Stimulated activated CD4-positive, alpha-beta T cell treated with anti-CD3 and anti-CD28 coated beads, Interleukin-1b, Interleukin-23, amount 100 ng/mL, for 24 hours (primary cell): ENCODE results near the gene TAS2R3.
"Not testable (repeated sequence)": the region's sequence is repeated elsewhere in the genome, so short reads cannot be mapped to it uniquely, and the experiment has no call there.

Experiments
- DNase-seq, 4 experiments: peaks; one replicate each; pipeline ENCODE4 v3.0.0-alpha.2; 2020; ENCODE audit warnings: low read depth in 4 of 4, low spot score in 1 of 4

Gene TAS2R3, protein sequence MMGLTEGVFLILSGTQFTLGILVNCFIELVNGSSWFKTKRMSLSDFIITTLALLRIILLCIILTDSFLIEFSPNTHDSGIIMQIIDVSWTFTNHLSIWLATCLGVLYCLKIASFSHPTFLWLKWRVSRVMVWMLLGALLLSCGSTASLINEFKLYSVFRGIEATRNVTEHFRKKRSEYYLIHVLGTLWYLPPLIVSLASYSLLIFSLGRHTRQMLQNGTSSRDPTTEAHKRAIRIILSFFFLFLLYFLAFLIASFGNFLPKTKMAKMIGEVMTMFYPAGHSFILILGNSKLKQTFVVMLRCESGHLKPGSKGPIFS

DNA sequence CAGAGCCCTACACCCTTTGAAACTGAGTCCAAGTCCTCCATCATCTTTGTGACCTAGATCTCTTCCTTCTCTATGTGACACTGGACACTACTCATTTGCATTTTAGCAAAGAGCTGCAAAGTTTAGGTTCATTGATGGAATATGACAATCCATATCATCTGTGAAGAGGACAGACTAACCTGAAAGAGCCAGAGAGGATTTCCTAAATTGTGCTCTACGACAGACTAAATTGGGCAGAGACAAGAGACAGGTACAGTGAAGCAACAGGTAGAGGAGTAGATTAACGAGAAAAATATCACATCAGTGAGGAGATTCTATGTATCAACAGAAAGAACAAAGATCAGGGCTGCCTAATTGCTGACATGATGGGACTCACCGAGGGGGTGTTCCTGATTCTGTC, at the start of gene TAS2R3:
Gene TAS2R3, plus strand, starts transcription at position 301 of the 400 bp plus-strand sequence. Its CDS starts 62 bp downstream, at position 363.
- DNase-seq, result no peak

DNA sequence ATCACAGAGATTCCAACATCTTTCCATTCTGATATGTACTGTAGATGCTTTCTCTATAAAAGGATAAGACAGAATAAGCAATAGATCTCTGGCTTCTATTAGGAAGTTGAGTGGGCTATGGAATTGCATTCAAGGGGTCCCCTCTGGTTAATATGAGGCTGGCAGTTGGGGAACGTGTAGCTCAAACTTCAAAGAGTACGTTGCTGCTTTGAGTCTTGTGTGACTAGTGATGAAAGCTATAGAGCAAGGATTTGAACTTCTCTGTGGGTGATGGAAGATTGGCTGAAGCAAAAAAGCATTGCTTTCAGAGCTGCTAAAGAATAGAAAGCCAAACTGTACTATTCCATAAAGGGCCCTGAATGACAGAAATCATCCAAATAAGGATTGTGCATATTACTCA, 49.3 kb upstream of the TAS2R3 start:
- no peak for DNase-seq

GRCh38 chr7:141715018-141715417, 48.9 kb upstream of the TAS2R3 start:
- no peak for DNase-seq

- DNase-seq, result no peak
These were observed 47.9 kb upstream of the TAS2R3 start for GRCh38 chr7:141715794-141716689.

- no peak for DNase-seq
These were observed 46.4 kb upstream of the TAS2R3 start for GRCh38 chr7:141717450-141717849.

DNA sequence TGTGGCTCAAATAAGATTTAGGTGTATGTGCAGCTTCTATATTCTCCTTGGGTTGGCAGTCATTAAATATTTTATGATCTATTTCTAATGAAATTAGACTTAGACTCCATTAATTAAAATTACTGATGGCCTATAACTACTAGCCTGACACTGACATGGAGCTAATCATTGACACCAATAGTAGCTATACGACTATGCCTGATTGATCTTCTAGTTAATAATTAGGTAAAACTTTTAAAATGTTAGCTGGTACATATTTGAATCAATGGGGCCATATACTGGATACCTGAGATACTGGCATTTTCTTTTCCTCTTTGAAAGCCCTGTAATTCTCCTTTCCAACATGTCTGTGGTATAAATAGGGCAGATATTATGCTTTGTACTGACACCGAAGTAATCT, 41.4 kb upstream of the TAS2R3 start:
- no peak for DNase-seq

GRCh38 chr7:141729020-141729419, 34.9 kb upstream of the TAS2R3 start:
- no peak for DNase-seq

DNA sequence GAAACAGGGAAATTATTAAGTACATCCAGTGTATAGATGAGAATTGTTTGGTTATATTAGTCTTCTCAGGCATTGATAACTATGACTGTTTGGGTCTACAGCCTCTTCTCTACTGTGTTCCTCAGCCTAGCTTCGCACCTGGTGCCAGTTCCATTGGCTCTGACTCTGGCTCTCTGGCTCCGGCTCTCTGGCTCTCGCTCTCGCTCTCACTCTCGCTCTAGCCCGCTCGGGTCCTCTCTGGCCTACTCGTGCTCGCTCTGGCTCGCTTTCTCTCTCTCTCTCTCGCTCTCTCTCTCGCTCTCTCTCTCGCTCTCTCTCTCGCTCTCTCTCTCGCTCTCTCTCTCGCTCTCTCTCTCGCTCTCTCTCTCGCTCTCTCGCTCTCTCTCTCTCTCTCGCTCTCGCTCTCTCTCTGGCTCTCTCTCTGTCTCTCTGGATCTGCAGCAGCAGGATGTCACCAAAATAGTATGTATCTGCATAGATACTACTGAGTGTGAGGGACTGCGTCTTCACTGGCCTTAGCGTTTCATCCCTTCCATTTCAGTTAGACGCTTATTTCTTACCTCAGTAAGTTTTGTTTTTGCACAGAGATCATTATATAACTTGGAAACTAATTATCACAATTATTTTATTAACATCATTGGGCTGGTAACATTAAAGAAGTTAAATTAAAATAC, 32.3 kb upstream of the TAS2R3 start:
- DNase-seq, result no peak

DNA sequence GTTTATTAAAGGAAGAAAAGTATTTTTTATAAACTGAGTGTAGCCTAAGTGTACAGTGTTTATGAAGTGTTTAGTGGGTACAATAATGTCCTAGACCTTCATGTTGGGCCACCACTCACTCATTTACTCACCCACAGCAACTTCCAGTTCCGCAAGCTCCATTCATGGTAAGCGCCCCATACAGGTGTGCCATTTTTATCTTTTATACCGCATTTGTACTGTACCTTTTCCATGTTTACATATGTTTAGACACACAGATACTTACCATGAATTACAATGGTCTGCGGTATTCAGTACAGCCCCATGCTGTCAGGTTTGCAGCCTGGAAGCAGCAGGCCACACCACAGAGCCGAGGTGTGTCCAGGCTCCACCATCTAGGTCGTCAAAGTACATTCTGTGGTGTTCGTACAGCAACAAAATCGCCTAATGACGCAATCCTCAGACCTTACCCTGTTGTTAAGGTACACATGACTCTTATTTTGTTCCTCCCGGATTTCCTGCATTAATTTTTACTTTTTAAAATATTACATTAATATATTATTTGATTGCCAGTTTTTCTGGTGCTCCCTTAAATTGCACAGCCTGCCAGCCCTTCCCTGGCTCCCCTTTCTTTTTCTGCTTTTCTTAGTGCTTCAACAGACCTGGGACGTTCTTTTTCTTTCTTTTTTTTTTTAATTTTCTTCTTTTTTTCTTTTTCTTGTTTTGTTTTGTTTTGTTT, 26.6 kb upstream of the TAS2R3 start:
- DNase-seq, result no peak

GRCh38 chr7:141737836-141738591, 25.9 kb upstream of the TAS2R3 start, which contains the start of gene SSBP1:
TSS of gene SSBP1 (plus strand) at chr7:141738358. CDS start at chr7:141739167, 809 bp downstream.
- peak; percentile 67 to 85 (median 79) for DNase-seq

GRCh38 chr7:141738592-141739013, 25.3 kb upstream of the TAS2R3 start:
- DNase-seq, result no peak

DNA sequence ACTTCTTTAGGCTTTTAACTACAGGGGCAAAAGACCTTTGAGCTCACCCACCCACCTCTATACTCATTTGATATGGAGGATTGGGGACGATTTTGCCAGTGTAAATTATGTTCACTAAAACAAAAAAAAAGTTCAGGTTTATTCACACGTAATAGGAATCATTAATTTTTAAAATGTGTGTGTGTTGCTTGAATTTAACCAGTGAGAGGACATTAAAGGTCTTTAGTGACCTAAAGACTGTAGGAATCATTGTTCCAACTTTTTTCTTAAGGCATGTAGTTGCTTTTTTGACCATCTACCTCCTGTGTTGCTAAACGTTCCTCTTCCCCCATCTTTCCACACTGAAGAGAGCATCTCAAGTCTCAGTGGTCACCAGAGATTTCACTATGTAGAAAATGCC, 24.6 kb upstream of the TAS2R3 start:
- DNase-seq, result no peak

- no peak for DNase-seq
These were observed 21.7 kb upstream of the TAS2R3 start for GRCh38 chr7:141742229-141742628.

DNA sequence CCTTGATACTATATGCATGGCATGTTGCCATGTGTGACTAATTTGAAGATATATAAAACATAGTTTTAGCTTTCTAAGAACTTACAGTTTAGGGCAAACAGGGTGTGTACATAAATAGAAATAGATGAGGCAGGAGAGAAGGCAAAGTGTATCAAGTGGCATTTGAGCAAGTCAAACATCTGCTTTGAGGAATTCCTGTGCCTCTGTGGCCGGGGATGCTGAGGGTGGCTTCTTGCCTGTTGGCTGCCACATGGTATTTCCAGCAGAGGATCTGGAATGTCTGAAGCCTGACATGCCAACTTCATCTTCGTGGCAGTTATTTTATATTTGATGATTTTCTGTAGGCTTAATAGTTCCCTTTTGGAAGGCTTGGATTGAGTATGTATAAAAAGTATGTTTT, 19.8 kb upstream of the TAS2R3 start:
- DNase-seq, result no peak

DNA sequence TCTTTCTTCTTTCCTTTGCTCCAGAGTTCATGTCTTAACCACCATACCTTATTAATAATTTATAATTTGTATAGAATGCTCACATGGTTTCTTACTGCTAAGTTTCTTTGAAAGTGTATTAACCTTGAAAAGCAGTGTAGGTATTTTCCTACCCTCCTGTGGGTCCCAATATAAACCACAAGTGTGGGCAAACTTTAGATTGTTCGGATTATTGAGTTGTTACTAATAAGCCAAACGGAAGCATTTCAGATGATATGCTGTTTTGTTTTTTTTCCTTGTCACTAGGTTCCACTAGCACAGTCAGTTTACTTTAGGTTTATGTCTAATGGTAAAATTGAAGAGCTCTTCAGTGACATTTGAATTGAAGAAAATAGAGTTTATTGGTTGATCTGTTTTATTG, 15.5 kb upstream of the TAS2R3 start:
- DNase-seq, result no peak

GRCh38 chr7:141751904-141752303, 12.0 kb upstream of the TAS2R3 start:
- not testable (repeated sequence) for DNase-seq

DNA sequence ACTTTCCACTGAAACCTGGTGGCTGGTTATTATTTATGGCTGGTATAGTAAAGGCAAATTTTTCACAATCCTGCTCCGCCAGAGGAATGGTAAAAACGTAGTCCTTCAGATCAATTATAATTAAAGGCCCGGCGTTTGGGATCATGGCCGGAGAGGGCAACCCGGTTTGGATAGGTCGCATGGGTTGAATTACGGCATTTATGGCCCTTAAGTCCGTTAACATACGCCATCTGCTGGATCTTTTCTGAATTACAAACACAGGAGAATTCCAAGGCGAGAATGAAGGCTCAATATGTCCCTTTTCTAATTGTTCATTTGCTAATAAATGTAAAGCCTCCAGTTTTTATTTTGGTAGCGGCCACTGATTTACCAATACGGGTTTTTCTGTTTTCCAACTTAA, 11.3 kb upstream of the TAS2R3 start:
- no peak for DNase-seq

- DNase-seq, result no peak
These were observed 9.0 kb upstream of the TAS2R3 start for GRCh38 chr7:141754939-141755338.

DNA sequence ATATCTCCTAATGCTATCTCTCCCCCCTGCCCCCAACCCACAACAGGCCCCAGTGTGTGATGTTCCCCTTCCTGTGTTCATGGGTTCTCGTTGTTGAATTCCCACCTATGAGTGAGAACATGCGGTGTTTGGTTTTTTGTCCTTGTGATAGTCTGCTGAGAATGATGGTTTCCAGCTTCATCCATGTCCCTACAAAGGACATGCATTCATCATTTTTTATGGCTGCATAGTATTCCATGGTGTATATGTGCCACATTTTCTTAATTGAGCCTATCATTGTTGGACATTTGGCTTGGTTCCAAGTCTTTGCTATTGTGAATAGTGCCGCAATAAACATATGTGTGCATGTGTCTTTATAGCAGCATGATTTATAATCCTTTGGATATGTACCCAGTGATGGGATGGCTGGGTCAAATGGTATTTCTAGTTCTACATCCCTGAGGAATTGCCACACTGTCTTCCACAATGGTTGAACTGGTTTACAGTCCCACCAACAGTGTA, 6.2 kb downstream of the TAS2R3 start:
- not testable (repeated sequence) for DNase-seq

DNA sequence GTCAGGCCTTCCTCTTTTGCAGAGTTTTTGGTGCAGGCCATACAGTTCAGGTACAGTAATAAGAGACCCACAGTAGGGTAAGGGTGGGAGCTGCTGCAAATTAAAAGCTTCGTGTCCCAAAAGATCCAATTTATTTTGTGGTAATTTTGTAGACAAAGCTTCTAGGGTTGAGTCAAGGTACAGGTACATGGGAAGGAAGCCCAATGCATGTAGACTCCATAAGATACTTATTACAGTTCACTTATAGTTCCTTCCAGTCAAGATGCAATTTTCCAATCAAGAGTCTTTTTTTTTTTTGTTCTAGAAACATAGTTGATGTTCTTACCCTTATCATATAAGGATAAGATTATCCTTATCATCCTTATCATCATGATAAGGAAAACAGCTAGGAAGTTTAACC, 12.5 kb downstream of the TAS2R3 start, which contains the start of gene TAS2R4:
Gene TAS2R4, plus strand, starts transcription at position 301 of the 400 bp plus-strand sequence. CDS start 1,815 bp downstream, outside the sequence.
- DNase-seq, result no peak
